HG02943 (cell line): ENCODE results near the gene OTUD4.

ENCODE experiments used
- ATAC-seq: cut with Tn5 transposase; IDR thresholded peaks from one replicate; pipeline ENCODE4 v1.9.1; 2021; ENCODE audit warnings: mild to moderate bottlenecking, low read depth, moderate library complexity; ENCODE audit not compliant: unreplicated experiment

Gene OTUD4

DNA sequence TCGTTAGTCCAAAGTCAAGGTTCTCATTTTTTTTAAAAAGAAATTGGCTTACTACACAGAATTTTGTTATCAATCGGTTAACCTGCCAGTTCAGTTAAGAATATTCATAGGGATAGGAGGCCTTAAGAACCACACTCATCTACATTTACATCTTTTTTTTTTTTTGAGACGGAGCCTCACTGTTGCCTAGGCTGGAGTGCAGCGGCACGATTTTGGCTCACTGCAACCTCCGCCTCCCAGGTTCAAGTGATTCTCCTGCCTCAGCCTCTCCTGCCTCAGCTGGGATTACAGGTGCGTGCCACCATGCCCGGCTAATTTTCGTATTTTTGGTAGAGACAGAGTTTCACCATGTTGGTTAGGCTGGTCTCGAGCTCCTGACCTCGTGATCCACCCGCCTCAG lies 48.5 kb downstream of the OTUD4 start:
- no peak for ATAC-seq

DNA sequence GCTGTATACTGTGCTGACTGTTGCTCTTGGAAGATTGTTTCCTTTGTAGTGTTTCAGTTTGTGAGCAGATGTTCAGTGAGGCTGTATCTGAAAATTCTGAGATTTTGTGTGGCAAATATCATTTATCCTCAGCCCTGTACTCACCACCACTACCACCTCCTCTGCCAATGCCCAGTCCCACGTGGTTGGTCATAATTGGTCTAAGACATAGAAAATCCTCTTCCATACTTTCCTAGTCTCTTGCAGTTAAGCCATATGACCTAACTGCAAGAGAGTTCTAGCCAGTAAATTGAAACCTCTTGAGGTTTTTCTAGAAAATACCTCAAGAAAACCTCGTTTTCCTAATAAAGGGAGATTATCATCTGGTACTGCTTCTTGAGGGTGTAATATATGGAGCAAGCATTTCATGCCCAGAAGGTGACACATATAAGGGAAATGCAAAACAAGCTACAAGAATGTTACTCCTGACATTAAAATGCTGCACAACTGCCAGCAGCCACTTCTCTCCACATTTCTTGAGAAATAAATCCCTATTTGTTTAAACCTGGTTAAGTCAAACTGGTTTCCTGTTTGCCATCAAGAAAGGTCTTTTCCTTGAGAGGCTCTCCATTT lies 49.5 kb downstream of the OTUD4 start:
- ATAC-seq = no peak

DNA sequence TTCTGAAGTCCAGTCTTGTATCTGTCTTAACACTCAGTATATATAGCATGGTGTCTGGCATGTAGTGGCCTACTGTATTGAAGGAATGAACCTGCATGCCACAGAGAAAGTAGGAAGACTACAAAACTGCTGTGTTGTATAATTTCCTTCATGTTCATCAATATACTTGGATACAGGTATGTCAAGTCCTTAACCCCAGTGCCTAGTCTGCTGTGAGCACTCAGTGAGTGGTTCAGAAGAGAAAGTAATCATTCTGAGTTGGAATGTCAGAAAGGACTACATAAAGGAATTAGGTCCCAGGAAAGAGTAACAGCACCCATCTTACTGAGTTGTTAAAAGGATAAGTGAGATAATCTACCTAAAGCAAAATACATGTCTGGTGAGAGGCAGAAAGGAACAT lies 50.3 kb downstream of the OTUD4 start:
- ATAC-seq = no peak

DNA sequence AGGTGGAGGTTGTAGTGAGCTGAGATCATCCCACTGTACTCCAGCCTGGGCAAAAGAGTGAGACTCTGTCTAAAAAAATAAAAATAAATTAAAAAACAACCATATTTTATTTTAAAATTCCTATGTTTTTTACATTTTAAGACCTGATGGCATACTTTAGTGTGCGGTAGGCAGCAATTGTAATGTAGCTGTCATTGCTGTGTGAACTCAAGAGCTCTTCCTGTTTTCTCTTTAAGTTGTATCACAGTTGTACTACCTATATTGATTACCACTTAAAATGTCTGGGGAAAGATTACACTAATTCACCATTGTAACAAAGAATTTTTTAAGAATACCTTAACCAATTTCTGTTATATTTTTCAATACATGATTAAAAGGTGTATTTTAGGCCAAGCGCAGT lies 55.0 kb downstream of the OTUD4 start:
- no peak for ATAC-seq

DNA sequence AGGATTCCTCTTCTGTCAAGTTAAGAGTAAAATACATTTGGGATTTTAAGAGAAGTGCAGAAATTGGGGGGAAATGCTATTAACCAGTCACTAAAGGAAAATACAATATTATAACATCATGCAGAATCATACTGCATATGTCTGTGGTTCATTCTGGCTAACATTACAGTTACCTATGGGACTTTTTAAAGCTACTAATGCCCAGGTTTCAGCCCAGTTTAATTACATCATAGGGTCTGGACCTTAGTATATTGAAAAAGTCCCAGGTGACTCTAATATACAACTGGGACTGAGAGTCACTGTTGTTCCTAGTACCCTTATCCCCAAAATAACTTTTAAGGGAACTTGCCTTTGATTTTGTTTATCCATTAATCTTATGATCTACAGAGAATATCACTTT lies 72.3 kb downstream of the OTUD4 start:
- ATAC-seq = no peak

DNA sequence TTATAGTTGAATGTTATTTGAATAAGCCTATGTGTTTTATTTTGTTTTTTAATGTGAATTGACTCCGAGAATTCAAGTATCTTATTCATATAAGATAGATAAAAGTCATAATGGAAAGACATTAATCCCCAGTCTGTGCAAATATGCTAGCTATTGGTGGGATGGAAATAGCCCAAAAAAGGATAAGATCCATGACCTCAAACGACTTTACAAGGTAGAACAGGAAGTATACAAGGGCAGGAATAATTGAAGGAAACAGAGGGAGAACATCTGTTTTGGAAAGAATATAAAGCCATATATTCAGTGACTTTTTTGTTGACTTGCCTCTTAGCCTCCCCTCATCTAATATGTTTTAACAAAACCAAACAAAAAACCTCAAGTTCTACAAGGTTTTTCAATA lies 73.3 kb downstream of the OTUD4 start:
- no peak for ATAC-seq

DNA sequence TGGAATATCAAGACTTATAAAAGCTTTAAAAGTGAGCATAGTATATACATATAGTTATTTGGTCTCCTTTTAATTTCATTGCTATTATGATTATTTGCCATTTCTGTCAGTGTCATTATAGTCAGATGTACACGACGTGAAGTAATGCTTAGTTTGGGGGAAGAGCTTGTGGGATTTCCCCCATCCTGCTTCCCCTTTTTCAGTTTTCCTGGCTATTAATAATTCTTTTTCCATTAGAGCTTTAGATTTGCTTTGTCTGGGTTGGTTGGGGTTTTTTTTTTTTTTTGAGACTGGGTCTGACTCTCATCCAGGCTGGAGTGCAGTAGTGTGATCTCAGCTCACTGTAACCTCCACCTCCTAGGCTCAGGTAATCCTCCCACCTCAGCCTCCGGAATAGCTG lies 76.9 kb downstream of the OTUD4 start:
- no peak for ATAC-seq

DNA sequence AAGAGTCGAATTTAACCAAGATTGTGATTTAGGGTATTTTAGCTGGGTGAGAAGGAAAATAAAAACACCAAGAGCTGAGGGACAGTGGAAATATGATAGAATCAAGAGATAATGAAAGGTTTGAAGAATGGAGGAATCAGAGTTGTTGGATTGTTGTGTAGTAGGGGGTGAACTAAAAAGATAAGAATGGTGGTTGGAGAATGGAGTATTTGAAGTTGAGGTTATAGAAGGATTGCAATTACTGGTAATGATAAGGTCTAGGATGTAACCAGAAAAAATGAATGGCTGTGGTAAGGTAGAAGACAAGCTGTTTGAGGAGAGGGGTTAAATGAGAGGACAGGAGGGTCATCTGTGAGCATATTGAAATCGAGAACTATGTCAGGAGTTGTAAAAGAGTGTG lies 77.8 kb downstream of the OTUD4 start:
- no peak for ATAC-seq

DNA sequence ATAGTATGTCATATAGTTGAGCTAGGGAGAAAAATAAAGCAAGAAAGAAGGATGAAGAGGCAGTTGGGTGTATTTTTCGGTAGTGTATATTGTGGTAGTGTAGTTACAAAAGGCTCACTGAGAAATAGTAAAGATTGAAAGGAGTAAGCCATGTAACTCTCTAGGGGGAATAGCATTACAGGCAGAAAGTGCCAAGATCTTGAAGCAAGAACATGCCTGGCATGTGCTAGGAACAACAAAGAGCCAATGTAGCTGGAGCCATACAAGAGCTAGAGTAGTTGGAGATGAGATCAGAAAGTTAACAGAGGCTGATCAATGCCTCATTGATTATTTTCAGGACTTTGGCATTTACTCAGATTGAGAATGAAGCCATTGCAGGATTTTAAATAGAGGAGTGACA lies 79.3 kb downstream of the OTUD4 start:
- ATAC-seq = no peak

DNA sequence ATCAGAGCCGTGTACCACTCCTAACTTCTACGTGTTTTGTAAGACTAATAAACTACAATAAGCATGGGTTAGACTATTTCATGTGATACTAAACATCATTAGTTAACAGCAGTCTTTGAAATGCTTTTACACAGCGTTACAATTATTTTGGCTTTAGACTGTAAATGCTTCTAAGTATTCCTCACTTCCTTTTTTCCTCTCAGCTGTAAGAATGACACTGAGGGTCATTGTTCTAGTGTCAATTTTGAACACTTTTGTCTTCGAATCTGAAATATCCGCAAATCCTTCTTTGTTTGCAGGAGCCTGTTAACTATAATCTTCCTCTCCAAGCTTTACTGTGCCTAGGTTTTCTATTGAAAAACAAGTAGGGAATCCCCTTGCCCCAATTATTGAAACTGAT lies 80.7 kb downstream of the OTUD4 start:
- no peak for ATAC-seq

DNA sequence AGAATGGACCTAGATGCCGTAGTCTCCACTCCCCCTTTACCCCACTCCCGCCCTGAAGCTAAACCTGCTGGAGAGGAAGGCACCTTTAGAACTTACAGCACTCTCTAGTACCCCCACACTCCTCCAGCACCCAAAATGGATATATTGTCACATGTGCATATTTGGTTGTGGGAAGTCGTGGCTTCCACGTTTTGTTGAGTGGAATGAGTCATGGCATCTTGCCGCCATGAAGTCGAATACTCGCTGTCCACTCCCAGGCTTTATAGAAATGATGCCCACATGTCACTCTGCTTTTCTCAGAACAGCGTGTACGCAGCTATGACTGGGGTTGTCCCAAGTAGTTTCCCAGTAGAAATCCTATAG lies 81.7 kb downstream of the OTUD4 start:
- no peak for ATAC-seq

DNA sequence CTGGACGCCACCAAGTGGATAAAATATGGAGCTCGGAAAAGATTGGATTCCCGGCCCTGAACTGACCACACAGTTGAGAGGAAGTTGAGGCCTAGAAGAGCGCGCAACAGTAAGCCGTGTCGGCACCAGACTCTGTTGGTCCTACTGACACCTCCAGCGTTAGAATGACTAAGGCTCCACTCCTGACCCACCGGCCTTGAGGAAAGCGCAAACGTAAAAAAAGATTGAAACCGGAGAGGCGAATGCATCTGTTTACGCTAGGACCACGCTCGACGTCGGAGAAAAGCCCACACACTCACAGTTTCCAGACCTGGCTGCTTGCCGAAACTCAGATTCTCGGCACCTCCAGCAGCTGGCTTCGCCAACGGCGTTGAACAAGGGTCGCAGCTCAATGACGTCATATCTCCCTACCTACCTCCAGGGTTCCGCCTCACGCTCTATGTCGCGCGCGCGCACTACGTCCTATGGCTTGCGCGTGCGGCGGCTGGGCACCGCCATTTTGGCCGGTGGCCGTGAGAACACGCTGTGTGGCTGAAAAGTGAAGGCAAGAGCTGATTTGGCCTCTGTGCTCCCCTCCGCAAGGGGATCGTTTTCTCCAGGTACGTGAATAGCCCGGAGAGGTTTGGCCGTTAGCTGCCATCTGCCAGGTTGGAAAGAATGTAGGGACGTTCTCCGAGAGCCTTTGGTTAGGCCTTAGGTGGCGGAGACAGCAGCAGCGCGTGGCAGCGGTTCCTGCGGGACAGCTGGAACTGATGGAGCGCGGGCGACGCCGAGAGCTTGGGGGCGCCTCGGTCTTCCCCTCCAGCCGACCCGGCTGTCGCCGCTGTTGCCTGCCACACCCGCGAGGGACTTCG lies 82.3 kb downstream of the OTUD4 start, which contains the start of the genes ABCE1 and ANAPC10:
Gene ABCE1 (plus strand): TSS at position 491 of the 854 bp plus-strand sequence. CDS start 6,102 bp downstream, outside the sequence.
Gene ANAPC10 (minus strand): TSS at position 376 of the 854 bp plus-strand sequence. CDS start 2,097 bp downstream, outside the sequence.
- ATAC-seq = peak; percentile 77

DNA sequence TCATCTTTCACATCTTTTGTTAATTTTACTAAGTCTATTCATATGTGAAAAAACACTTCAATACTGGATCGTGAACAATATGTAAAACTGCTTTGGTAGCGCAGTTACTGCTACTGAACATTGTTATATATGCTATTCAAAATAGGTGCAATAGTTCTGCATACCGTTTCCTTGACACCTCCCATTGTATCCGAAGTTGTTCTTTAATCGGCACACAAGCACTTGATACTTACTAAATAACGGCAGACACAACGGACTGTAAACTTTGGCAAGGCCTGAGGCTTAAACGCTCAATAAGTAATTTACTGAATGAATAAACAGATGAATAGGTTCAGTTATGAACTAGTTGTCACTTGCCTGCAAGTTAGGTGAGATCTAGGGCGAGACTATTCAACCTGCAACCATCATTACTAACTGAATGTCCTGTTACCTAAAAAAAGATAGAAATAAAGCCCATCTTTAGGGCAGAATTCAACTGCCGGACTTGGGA lies 83.0 kb downstream of the OTUD4 start:
- peak; percentile 2 for ATAC-seq

DNA sequence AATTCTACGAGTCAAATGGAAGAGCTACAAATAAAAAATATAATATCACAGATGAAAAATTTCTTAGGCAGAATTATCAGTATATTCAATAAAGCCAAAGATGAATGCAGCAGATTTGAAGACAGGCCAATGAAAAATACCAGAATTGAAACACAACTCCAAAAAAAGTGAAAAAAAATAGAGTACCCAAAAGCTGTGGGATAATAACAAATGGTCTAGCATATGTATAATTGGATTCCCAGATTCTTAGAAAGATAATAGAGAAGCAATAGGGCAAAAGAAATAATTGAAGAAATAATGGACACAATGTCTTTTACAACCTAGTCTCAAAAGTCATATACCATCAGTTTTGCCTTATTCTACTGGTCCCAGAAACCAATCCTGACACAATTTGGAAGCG lies 86.8 kb downstream of the OTUD4 start:
- no peak for ATAC-seq

DNA sequence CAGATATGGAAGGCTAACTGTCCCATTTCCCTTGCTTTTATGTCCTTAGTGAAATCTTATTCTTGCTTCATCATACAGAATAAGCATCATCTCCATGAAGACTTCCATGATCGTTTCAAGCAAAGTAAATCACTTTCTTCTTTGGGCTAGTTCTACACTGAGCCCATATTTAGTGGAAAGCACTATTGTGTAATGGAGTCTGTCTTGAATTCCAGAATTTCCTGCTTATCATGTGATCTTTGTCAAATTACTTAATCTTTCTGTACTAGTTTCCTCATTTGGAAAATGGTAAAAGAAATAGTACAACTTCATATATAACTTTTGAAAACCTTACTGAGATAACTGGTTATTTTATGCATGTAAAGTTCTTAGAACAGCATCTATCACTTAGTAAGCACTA lies 90.0 kb downstream of the OTUD4 start:
- ATAC-seq = no peak

DNA sequence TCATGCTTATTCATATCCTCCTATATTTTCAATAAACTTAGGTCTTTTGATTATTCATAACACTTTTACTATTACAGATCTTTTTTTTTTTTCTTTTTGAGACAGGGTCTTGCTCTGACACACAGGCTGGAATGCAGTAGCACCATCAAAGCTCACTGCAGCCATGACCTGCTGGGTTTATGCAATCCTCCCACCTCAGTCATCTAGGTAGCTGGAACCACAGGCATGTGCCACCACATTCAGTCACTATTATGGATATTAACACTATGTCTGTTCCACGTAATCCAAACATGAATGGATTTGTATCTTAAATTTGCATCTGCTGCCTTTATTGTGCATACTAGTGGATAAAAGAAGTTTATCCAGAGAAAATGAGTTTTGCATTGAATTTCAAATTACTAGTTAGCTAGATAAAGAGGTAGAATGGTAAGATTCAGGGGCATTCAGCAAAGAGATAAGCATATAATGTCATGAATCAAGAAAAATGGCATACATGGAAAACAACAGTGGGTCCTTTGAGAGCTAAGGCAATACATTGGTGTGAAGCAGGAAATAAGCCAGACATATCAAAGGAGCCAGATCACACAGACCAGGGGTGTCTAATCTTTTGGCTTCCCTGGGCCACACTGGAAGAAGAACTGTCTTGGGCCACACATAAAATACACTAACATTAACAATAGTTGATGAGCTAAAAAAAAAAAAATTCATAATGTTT lies 96.3 kb downstream of the OTUD4 start:
- no peak for ATAC-seq
